CD4-positive, alpha-beta T cell treated with Interleukin-6 for 4 hours (primary cell): Measurements from ENCODE around the gene HMCES.

ENCODE experiments used
- DNase-seq: peaks from one replicate; pipeline ENCODE4 v3.0.0-alpha.2; 2020; ENCODE audit warnings: mixed read lengths

The HMCES gene

DNA sequence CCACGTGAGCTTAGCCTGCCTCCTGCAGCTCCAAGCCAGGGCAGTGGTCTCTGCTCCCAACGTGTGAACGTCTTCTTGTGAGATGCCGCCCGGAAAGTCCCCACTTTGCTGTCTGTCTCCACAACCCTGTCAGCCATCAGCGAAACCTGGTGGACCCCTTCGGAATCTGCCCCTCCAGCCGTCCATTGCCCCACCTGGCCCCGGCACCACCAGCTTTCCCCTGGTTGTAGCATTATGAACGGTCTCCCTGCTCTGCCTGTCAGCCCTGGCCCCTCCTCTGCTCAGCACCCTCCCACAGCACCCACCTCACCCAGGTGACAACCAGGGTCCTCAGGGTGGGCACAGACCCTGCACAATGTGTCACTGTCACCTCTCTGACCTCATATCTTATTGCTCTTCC, 71.1 kb downstream of the HMCES start:
- no peak for DNase-seq

DNA sequence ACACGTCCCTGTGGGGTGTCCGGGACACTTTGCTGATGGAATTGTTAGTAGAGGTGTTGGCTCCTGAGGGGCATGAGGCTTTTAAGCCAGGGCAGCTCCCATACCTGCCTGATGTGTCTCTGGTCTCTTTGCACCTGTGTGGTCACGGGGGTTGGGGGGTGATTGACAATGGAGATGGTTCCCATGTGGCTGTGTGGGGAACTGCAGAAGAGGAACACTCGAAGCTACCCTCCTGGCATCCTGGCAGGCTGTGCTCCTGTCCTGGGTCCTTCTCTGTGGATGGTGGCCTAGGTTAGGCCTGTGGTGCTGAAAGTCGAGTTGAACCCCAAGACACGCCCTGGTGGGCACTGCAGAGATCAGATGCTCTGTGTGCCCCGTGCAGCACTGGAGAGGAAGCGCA, 73.4 kb downstream of the HMCES start:
- no peak for DNase-seq

DNA sequence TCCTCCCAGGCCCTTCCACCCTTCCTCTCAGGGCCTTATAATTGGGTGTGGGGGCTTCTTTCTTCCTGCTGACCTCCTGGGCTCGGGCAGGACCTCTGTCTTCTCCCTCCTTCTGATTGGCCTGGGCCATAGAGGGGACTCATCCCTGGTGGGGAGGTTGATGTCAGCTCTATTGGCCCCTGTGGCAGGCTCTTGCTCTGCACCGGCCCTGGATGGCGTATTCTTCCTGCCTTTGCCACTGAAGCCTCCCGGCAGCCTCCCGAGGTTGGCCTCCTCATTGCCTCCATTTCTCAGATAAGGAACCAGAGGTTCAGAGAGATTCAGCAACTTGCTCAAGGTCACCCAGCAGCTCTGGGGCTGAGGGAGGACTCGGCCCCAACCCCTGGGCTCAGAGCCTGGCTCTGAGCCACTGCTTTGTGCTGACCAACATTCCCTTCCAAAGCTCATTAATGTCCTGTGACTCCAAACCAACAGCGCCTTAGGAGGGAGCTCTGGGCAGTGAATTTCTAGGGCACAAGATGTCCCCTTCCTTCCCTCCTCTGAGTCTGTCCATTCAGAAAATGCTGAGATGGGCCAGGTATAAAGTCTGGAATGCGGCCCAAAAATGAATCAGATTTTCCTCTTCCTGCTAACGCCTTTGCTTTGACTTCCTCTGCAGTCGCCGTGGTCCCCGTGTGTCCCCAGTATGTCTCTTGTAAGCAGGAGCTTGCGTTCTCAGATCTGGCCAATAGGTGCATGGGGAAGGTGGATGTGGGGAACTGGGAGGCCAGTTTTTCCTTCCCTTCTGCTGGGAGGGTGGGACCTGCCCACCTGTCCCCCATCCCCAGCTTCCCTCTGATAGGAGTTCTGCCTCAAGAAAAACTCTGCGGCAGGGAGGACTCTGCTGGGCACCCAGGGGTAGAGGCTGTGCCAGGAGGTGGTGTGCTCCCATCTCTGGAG, 74.2 kb downstream of the HMCES start:
- DNase-seq: no peak

DNA sequence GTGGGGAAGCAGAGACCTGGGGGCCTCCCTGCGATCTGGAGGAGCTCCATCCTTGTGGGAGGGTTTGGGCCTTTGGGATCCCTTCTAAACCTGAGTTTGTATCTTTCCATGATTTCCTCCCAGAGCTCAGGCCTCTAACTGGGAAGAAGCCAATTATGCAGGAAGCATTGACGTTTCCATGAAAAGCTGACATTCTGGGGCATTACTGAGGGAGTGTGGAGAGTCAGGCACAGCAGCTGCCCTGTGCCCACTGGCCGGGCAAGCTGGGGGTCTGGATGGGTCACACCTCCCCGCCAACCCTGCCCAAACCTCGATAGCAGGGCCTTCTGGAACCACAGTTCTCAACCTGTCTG, 74.9 kb downstream of the HMCES start:
- no peak for DNase-seq
